GM23248 (cell line): ENCODE results near the gene FAM149B1.

Experiments
- EZH2 ChIP-seq: fragments of 200-600 bp; sonication (generic); IDR thresholded peaks from 2 replicates; pipeline ENCODE4 v1.6.1; 2018; ENCODE audit warnings: antibody characterized with exemption, mild to moderate bottlenecking; ENCODE audit not compliant: insufficient read depth, poor library complexity, severe bottlenecking
- EZH2phosphoT487 ChIP-seq: fragments of 200-600 bp; sonication (generic); IDR thresholded peaks from 2 replicates; pipeline ENCODE4 v1.6.1; 2018; ENCODE audit warnings: antibody characterized with exemption, moderate library complexity, mild to moderate bottlenecking, low read depth; ENCODE audit not compliant: insufficient read depth

- TF ChIP-seq EZH2phosphoT487 (no peak), EZH2 (no peak)
These were observed 36.6 kb upstream of the FAM149B1 start for GRCh38 chr10:73131301-73131700.
